GM23338 (cell line): ENCODE results near the gene UBASH3B. TPM values are rescaled to one million over a fixed set of nuclear protein-coding genes. Genes with fewer than 3 reads are reported as not detected.

Source experiments
- ATAC-seq: fragments of 200-7000 bp; cut with Tn5 transposase; 3 replicates; pipeline ENCODE4 v1.9.1; 2020
- DNase-seq: peaks from one replicate; pipeline ENCODE4 v3.0.0-alpha.2; 2015; ENCODE audit warnings: low spot score
- H2AFZ ChIP-seq: fragments of 200-600 bp; sonication (generic); 2 replicates; pipeline ENCODE4 v1.8.0; 2016; ENCODE audit warnings: antibody characterized with exemption, mild to moderate bottlenecking, moderate library complexity
- H3F3A ChIP-seq: fragments of 200-600 bp; sonication (generic); replicated peaks from 2 replicates; pipeline ENCODE4 v1.8.0; 2017; ENCODE audit warnings: antibody characterized with exemption, mixed run types, low read depth
- H3K27ac ChIP-seq: fragments of 200-600 bp; sonication (generic); 2 replicates; pipeline ENCODE4 v1.6.1; 2016; ENCODE audit warnings: low read depth
- H3K27me3 ChIP-seq: fragments of 200-600 bp; sonication (generic); 2 replicates; pipeline ENCODE4 v1.8.0; 2016; ENCODE audit warnings: mild to moderate bottlenecking, mixed run types, moderate library complexity; ENCODE audit not compliant: insufficient read depth
- H3K36me3 ChIP-seq: fragments of 200-600 bp; sonication (generic); 2 replicates; pipeline ENCODE4 v1.8.0; 2016; ENCODE audit warnings: mild to moderate bottlenecking; ENCODE audit not compliant: insufficient read depth
- H3K4me1 ChIP-seq: fragments of 200-600 bp; sonication (generic); 2 replicates; pipeline ENCODE4 v1.8.0; 2016; ENCODE audit warnings: mild to moderate bottlenecking, moderate library complexity; ENCODE audit not compliant: insufficient read depth
- H3K4me2 ChIP-seq: fragments of 200-600 bp; sonication (generic); 2 replicates; pipeline ENCODE4 v1.7.1; 2017; ENCODE audit warnings: mixed run types
- H3K4me3 ChIP-seq: fragments of 200-600 bp; sonication (generic); 2 replicates; pipeline ENCODE4 v1.6.1; 2016; ENCODE audit warnings: mixed run types
- H3K79me2 ChIP-seq: fragments of 200-600 bp; sonication (generic); replicated peaks from 2 replicates; pipeline ENCODE4 v1.8.0; 2017; ENCODE audit warnings: mild to moderate bottlenecking; ENCODE audit not compliant: insufficient read depth
- H3K9me2 ChIP-seq: fragments of 200-600 bp; sonication (generic); 2 replicates; pipeline ENCODE4 v1.8.0; 2017; ENCODE audit not compliant: insufficient read depth
- H4K20me1 ChIP-seq: fragments of 200-600 bp; sonication (generic); replicated peaks from 2 replicates; pipeline ENCODE4 v1.8.0; 2017; ENCODE audit warnings: mild to moderate bottlenecking; ENCODE audit not compliant: insufficient read depth
- H3K27ac Mint-ChIP-seq: 2 replicates; pipeline ENCODE4 v1.8.0; 2020; ENCODE audit warnings: inconsistent platforms, mild to moderate bottlenecking, moderate library complexity, mixed read lengths
- H3K27me3 Mint-ChIP-seq: 3 replicates; pipeline ENCODE4 v1.8.0; 2022; ENCODE audit warnings: low read depth, mild to moderate bottlenecking, moderate library complexity, mixed read lengths, inconsistent platforms; ENCODE audit not compliant: insufficient read depth, poor library complexity
- H3K36me3 Mint-ChIP-seq: 3 replicates; pipeline ENCODE4 v1.8.0; 2021; ENCODE audit warnings: low read depth, mild to moderate bottlenecking, inconsistent platforms, moderate library complexity, mixed read lengths
- H3K4me1 Mint-ChIP-seq: 3 replicates; pipeline ENCODE4 v1.8.0; 2020; ENCODE audit warnings: mild to moderate bottlenecking, inconsistent platforms, mixed read lengths
- H3K4me3 Mint-ChIP-seq: 3 replicates; pipeline ENCODE4 v1.8.0; 2021; ENCODE audit warnings: moderate library complexity, mild to moderate bottlenecking, inconsistent platforms, mixed read lengths
- H3K9me3 Mint-ChIP-seq: 3 replicates; pipeline ENCODE4 v1.8.0; 2020; ENCODE audit warnings: moderate library complexity, mild to moderate bottlenecking, inconsistent platforms, mixed read lengths
- CREB1 ChIP-seq: fragments of 250-450 bp; sonication (Bioruptor Pico); IDR thresholded peaks from 2 replicates; pipeline ENCODE4 v1.5.0; 2020; ENCODE audit warnings: low read depth, mild to moderate bottlenecking, moderate library complexity
- EZH2 ChIP-seq: fragments of 200-600 bp; sonication (generic); IDR thresholded peaks from one replicate; pipeline ENCODE4 v1.8.0; 2017; ENCODE audit warnings: antibody characterized with exemption, mild to moderate bottlenecking, low read depth; ENCODE audit not compliant: unreplicated experiment
- EZH2phosphoT487 ChIP-seq: fragments of 200-600 bp; sonication (generic); IDR thresholded peaks from one replicate; pipeline ENCODE4 v1.8.1; 2018; ENCODE audit warnings: antibody characterized with exemption; ENCODE audit not compliant: unreplicated experiment
- JUNB ChIP-seq: IDR thresholded peaks from one replicate; pipeline ENCODE4 v1.6.1; 2016; ENCODE audit warnings: antibody characterized with exemption; ENCODE audit not compliant: unreplicated experiment
- NANOG ChIP-seq: IDR thresholded peaks from 2 replicates; pipeline ENCODE4 v1.6.1; 2016; ENCODE audit warnings: antibody characterized with exemption, borderline replicate concordance
- POLR2AphosphoS5 ChIP-seq: IDR thresholded peaks from 2 replicates; pipeline ENCODE4 v1.6.1; 2016; ENCODE audit warnings: antibody characterized with exemption, low read depth
- STAT1 ChIP-seq: IDR thresholded peaks from one replicate; pipeline ENCODE4 v1.6.1; 2016; ENCODE audit warnings: antibody characterized with exemption; ENCODE audit not compliant: unreplicated experiment
- ZNF114 ChIP-seq: fragments of 250-450 bp; sonication (Bioruptor Pico); IDR thresholded peaks from 2 replicates; pipeline ENCODE4 v1.5.0; 2020; ENCODE audit warnings: mild to moderate bottlenecking, moderate library complexity
- ZNF331 ChIP-seq: fragments of 250-450 bp; sonication (Bioruptor Pico); IDR thresholded peaks from 2 replicates; pipeline ENCODE4 v1.5.0; 2020; ENCODE audit warnings: low read depth, mild to moderate bottlenecking, moderate library complexity
- polyA plus RNA-seq: library from polyadenylated mRNA; unstranded; fragments of >200 nt; fragmentation: Nextera tagmentation; extraction: Ambion mirVana; gene quantifications from 2 replicates; pipeline ENCODE4 v1.2.1, GENCODE V29; 2016
- total RNA-seq: library from RNA; depleted of rRNA; stranded (reverse); fragments of >200 nt; shearing (Covaris generic); gene quantifications from 2 replicates; pipeline ENCODE4 v1.2.3, GENCODE V29; 2014
- TF ChIP-seq, protein P1 (sequence below), 2 experiments: fragments of 200-600 bp in 1 of 2; sonication (generic) in 1 of 2; conservative IDR thresholded peaks; 2 replicates each; pipeline versions ENCODE4 v1.5.1 to v1.6.1; 2016 to 2017; ENCODE audit warnings: antibody characterized with exemption in 2 of 2, low read depth in 2 of 2, mild to moderate bottlenecking in 2 of 2, moderate library complexity in 1 of 2
- TF ChIP-seq, protein P2 (sequence below): fragments of 250-450 bp; sonication (Bioruptor Pico); IDR thresholded peaks from 2 replicates; pipeline ENCODE4 v1.5.0; 2020; ENCODE audit warnings: mild to moderate bottlenecking, moderate library complexity
- TF ChIP-seq, protein P3 (sequence below): IDR thresholded peaks from one replicate; pipeline ENCODE4 v1.6.1; 2018; ENCODE audit warnings: antibody characterized with exemption; ENCODE audit not compliant: unreplicated experiment
- TF ChIP-seq, protein P4 (sequence below): IDR thresholded peaks from 2 replicates; pipeline ENCODE4 v1.6.1; 2016; ENCODE audit warnings: antibody characterized with exemption

The UBASH3B gene
- total and polyA plus RNA-seq, 2 experiments from 2014 or later, result 2.1 to 12.0 TPM

DNA sequence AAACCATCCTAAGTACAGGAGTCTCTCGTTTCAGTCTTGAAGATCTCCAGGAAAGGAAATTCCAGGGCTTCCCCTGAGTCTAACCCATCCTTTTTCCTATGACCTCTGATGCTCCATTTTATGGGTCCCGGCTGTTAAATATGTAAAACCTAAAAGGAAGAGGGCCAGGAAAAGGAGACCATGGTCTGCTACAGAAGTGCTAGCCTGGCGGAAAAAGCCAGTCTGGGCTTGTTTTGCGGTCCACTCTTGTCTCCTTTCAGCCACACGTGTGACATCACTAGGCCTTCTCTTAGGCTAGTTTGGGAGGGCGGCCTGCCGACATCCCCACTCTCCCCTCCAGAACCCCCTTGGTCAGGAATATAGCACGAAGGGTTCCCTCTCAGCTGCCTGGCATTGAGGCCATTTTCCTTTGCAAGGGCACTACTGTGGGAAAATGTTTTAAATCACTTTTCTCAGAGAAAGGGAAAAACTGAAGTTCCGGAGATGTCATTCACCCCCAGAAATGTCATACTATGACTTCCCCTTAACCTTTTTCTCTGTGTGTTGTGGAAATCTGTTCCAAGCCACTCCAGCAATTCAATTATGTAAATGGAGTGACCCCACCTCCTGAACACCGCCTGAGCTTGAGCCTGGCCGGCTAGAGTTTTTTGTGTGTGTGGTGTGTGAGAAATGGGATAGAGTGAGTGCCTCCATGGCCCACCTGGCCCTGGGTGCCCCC, 86.9 kb downstream of the UBASH3B start:
- peaks cover 9% of the 10 kb centered on the region for H3K4me1 ChIP-seq
- Mint-ChIP-seq H3K27ac (no peak overlapping the region), H3K9me3 (no peaks in the 10 kb centered on the region), H3K36me3 (no peaks in the 10 kb centered on the region), H3K4me1 (peaks cover 12% of the 10 kb centered on the region), H3K4me3 (no peak overlapping the region), H3K27me3 (no peaks in the 10 kb centered on the region)
- no peaks in the 10 kb centered on the region for H4K20me1 ChIP-seq
- H3K9me2 ChIP-seq, result no peaks in the 10 kb centered on the region
- ATAC-seq (no peak), DNase-seq (no peak)
- no peaks in the 10 kb centered on the region for H3K27me3 ChIP-seq
- peaks cover 5% of the 10 kb centered on the region for H3F3A ChIP-seq
- H3K27ac ChIP-seq, result no peak overlapping the region
- H3K4me2 ChIP-seq, result no peak overlapping the region
- H3K4me3 ChIP-seq, result no peak overlapping the region
- H2AFZ ChIP-seq, result no peak overlapping the region
- no peaks in the 10 kb centered on the region for H3K36me3 ChIP-seq
- TF ChIP-seq ZNF114 (CRISPR knock-in tag) (no peak), POLR2AphosphoS5 (no peak), CREB1 (CRISPR knock-in tag) (no peak), ZNF331 (CRISPR knock-in tag) (no peak), JUNB (no peak), EZH2 (no peak), STAT1 (no peak), EZH2phosphoT487 (no peak), NANOG (no peak)
- TF ChIP-seq, protein P1, sequence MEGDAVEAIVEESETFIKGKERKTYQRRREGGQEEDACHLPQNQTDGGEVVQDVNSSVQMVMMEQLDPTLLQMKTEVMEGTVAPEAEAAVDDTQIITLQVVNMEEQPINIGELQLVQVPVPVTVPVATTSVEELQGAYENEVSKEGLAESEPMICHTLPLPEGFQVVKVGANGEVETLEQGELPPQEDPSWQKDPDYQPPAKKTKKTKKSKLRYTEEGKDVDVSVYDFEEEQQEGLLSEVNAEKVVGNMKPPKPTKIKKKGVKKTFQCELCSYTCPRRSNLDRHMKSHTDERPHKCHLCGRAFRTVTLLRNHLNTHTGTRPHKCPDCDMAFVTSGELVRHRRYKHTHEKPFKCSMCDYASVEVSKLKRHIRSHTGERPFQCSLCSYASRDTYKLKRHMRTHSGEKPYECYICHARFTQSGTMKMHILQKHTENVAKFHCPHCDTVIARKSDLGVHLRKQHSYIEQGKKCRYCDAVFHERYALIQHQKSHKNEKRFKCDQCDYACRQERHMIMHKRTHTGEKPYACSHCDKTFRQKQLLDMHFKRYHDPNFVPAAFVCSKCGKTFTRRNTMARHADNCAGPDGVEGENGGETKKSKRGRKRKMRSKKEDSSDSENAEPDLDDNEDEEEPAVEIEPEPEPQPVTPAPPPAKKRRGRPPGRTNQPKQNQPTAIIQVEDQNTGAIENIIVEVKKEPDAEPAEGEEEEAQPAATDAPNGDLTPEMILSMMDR (conservative IDR thresholded peaks at IDR 0.05; ENCODE audit: low read depth in 2 of 2), result no peak
- TF ChIP-seq, protein P2, sequence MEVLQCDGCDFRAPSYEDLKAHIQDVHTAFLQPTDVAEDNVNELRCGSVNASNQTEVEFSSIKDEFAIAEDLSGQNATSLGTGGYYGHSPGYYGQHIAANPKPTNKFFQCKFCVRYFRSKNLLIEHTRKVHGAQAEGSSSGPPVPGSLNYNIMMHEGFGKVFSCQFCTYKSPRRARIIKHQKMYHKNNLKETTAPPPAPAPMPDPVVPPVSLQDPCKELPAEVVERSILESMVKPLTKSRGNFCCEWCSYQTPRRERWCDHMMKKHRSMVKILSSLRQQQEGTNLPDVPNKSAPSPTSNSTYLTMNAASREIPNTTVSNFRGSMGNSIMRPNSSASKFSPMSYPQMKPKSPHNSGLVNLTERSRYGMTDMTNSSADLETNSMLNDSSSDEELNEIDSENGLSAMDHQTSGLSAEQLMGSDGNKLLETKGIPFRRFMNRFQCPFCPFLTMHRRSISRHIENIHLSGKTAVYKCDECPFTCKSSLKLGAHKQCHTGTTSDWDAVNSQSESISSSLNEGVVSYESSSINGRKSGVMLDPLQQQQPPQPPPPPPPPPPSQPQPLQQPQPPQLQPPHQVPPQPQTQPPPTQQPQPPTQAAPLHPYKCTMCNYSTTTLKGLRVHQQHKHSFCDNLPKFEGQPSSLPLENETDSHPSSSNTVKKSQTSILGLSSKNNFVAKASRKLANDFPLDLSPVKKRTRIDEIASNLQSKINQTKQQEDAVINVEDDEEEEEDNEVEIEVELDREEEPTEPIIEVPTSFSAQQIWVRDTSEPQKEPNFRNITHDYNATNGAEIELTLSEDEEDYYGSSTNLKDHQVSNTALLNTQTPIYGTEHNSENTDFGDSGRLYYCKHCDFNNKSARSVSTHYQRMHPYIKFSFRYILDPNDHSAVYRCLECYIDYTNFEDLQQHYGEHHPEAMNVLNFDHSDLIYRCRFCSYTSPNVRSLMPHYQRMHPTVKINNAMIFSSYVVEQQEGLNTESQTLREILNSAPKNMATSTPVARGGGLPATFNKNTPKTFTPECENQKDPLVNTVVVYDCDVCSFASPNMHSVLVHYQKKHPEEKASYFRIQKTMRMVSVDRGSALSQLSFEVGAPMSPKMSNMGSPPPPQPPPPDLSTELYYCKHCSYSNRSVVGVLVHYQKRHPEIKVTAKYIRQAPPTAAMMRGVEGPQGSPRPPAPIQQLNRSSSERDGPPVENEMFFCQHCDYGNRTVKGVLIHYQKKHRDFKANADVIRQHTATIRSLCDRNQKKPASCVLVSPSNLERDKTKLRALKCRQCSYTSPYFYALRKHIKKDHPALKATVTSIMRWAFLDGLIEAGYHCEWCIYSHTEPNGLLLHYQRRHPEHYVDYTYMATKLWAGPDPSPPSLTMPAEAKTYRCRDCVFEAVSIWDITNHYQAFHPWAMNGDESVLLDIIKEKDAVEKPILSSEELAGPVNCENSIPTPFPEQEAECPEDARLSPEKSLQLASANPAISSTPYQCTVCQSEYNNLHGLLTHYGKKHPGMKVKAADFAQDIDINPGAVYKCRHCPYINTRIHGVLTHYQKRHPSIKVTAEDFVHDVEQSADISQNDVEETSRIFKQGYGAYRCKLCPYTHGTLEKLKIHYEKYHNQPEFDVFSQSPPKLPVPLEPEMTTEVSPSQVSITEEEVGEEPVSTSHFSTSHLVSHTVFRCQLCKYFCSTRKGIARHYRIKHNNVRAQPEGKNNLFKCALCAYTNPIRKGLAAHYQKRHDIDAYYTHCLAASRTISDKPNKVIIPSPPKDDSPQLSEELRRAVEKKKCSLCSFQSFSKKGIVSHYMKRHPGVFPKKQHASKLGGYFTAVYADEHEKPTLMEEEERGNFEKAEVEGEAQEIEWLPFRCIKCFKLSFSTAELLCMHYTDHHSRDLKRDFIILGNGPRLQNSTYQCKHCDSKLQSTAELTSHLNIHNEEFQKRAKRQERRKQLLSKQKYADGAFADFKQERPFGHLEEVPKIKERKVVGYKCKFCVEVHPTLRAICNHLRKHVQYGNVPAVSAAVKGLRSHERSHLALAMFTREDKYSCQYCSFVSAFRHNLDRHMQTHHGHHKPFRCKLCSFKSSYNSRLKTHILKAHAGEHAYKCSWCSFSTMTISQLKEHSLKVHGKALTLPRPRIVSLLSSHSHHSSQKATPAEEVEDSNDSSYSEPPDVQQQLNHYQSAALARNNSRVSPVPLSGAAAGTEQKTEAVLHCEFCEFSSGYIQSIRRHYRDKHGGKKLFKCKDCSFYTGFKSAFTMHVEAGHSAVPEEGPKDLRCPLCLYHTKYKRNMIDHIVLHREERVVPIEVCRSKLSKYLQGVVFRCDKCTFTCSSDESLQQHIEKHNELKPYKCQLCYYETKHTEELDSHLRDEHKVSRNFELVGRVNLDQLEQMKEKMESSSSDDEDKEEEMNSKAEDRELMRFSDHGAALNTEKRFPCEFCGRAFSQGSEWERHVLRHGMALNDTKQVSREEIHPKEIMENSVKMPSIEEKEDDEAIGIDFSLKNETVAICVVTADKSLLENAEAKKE (CRISPR knock-in tag), result no peak
- TF ChIP-seq, protein P3, sequence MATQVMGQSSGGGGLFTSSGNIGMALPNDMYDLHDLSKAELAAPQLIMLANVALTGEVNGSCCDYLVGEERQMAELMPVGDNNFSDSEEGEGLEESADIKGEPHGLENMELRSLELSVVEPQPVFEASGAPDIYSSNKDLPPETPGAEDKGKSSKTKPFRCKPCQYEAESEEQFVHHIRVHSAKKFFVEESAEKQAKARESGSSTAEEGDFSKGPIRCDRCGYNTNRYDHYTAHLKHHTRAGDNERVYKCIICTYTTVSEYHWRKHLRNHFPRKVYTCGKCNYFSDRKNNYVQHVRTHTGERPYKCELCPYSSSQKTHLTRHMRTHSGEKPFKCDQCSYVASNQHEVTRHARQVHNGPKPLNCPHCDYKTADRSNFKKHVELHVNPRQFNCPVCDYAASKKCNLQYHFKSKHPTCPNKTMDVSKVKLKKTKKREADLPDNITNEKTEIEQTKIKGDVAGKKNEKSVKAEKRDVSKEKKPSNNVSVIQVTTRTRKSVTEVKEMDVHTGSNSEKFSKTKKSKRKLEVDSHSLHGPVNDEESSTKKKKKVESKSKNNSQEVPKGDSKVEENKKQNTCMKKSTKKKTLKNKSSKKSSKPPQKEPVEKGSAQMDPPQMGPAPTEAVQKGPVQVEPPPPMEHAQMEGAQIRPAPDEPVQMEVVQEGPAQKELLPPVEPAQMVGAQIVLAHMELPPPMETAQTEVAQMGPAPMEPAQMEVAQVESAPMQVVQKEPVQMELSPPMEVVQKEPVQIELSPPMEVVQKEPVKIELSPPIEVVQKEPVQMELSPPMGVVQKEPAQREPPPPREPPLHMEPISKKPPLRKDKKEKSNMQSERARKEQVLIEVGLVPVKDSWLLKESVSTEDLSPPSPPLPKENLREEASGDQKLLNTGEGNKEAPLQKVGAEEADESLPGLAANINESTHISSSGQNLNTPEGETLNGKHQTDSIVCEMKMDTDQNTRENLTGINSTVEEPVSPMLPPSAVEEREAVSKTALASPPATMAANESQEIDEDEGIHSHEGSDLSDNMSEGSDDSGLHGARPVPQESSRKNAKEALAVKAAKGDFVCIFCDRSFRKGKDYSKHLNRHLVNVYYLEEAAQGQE, result no peak
- TF ChIP-seq, protein P4, sequence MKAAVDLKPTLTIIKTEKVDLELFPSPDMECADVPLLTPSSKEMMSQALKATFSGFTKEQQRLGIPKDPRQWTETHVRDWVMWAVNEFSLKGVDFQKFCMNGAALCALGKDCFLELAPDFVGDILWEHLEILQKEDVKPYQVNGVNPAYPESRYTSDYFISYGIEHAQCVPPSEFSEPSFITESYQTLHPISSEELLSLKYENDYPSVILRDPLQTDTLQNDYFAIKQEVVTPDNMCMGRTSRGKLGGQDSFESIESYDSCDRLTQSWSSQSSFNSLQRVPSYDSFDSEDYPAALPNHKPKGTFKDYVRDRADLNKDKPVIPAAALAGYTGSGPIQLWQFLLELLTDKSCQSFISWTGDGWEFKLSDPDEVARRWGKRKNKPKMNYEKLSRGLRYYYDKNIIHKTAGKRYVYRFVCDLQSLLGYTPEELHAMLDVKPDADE, result no peak
- H3K79me2 ChIP-seq, result no peaks in the 10 kb centered on the region; the same call in 1 of the 2 replicates
